Mesenchymal stem cell (in vitro differentiated cells and primary cell): ENCODE data around the gene PTPN12.

Experiments
- DNase-seq: peaks from one replicate; pipeline ENCODE4 v3.0.0-alpha.2; 2013
- H2AFZ ChIP-seq: one replicate; pipeline ENCODE4 v1.6.1; 2013; ENCODE audit warnings: low read depth, mild to moderate bottlenecking, control low read depth, inconsistent platforms, low read length, moderate library complexity
- H2AK5ac ChIP-seq: 2 replicates; pipeline ENCODE4 v1.6.1; 2013; ENCODE audit warnings: low read length, moderate library complexity, mild to moderate bottlenecking, inconsistent platforms; ENCODE audit not compliant: severe bottlenecking
- H2BK120ac ChIP-seq: one replicate; pipeline ENCODE4 v1.6.1; 2013; ENCODE audit warnings: low read depth, mild to moderate bottlenecking, inconsistent platforms, low read length, moderate library complexity
- H2BK12ac ChIP-seq, 2 experiments: one replicate each; pipeline ENCODE4 v1.6.1; 2013; ENCODE audit warnings: inconsistent platforms in 2 of 2, low read length in 2 of 2, mild to moderate bottlenecking in 2 of 2, moderate library complexity in 2 of 2, control low read depth in 1 of 2
- H2BK15ac ChIP-seq: one replicate; pipeline ENCODE4 v1.6.1; 2013; ENCODE audit warnings: mild to moderate bottlenecking, low read depth, inconsistent platforms; ENCODE audit not compliant: poor library complexity, severe bottlenecking
- H2BK5ac ChIP-seq: 2 replicates; pipeline ENCODE4 v1.6.1; 2013; ENCODE audit warnings: low read depth, mild to moderate bottlenecking, low read length, control low read depth, inconsistent platforms; ENCODE audit not compliant: poor library complexity, severe bottlenecking
- H3K14ac ChIP-seq, 2 experiments: one replicate each; pipeline ENCODE4 v1.6.1; 2013; ENCODE audit warnings: inconsistent platforms in 2 of 2, low read length in 2 of 2, control low read depth in 1 of 2, mild to moderate bottlenecking in 1 of 2, moderate library complexity in 1 of 2
- H3K18ac ChIP-seq, 2 experiments: one replicate each; pipeline ENCODE4 v1.6.1; 2013; ENCODE audit warnings: inconsistent platforms in 2 of 2, low read length in 2 of 2, control low read depth in 1 of 2, low read depth in 1 of 2, mild to moderate bottlenecking in 1 of 2
- H3K23ac ChIP-seq, 2 experiments: one replicate each; pipeline ENCODE4 v1.6.1; 2013; ENCODE audit warnings: inconsistent platforms in 2 of 2, low read length in 2 of 2, mild to moderate bottlenecking in 2 of 2, moderate library complexity in 2 of 2, control low read depth in 1 of 2
- H3K27ac ChIP-seq: 2 replicates; pipeline ENCODE4 v1.5.1; 2013; ENCODE audit warnings: mild to moderate bottlenecking, moderate library complexity, low read length, control low read depth, inconsistent platforms; ENCODE audit not compliant: poor library complexity, severe bottlenecking
- H3K27me3 ChIP-seq, 2 experiments: 2 replicates each; pipeline versions ENCODE4 v1.6.1 to v1.7.0; 2013; ENCODE audit warnings: low read length in 2 of 2, mild to moderate bottlenecking in 2 of 2, moderate library complexity in 2 of 2, control low read depth in 1 of 2, inconsistent platforms in 1 of 2; ENCODE audit not compliant: control insufficient read depth in 1 of 2, insufficient read depth in 1 of 2
- H3K36me3 ChIP-seq, 2 experiments: 2 replicates each; pipeline versions ENCODE4 v1.6.1 to v1.7.0; 2013; ENCODE audit warnings: low read length in 2 of 2, control low read depth in 1 of 2, inconsistent platforms in 1 of 2, low read depth in 1 of 2, mild to moderate bottlenecking in 1 of 2; ENCODE audit not compliant: insufficient read depth in 2 of 2, control insufficient read depth in 1 of 2
- H3K4ac ChIP-seq, 2 experiments: one replicate each; pipeline ENCODE4 v1.6.1; 2013; ENCODE audit warnings: inconsistent platforms in 2 of 2, low read length in 2 of 2, mild to moderate bottlenecking in 2 of 2, moderate library complexity in 2 of 2, control low read depth in 1 of 2, low read depth in 1 of 2
- H3K4me1 ChIP-seq: 2 replicates; pipeline ENCODE4 v1.6.1; 2013; ENCODE audit warnings: low read depth, low read length, control low read depth; ENCODE audit not compliant: control insufficient read depth, insufficient read depth
- H3K4me2 ChIP-seq: 2 replicates; pipeline ENCODE4 v1.6.1; 2013; ENCODE audit warnings: low read length, mild to moderate bottlenecking, inconsistent platforms; ENCODE audit not compliant: poor library complexity, severe bottlenecking
- H3K4me3 ChIP-seq, 2 experiments: 2 replicates each; pipeline versions ENCODE4 v1.5.1 to v1.7.0; 2013; ENCODE audit warnings: low read length in 2 of 2, mild to moderate bottlenecking in 2 of 2, control low read depth in 1 of 2, low read depth in 1 of 2; ENCODE audit not compliant: insufficient read depth in 1 of 2
- H3K79me1 ChIP-seq: replicated peaks from 2 replicates; pipeline ENCODE4 v1.6.1; 2013; ENCODE audit warnings: mild to moderate bottlenecking, control low read depth, low read length, inconsistent platforms; ENCODE audit not compliant: poor library complexity, severe bottlenecking
- H3K9ac ChIP-seq: 2 replicates; pipeline ENCODE4 v1.7.0; 2013; ENCODE audit warnings: mild to moderate bottlenecking, low read length, moderate library complexity
- H3K9me3 ChIP-seq: 2 replicates; pipeline ENCODE4 v1.7.0; 2013; ENCODE audit warnings: mild to moderate bottlenecking, low read length; ENCODE audit not compliant: control insufficient read depth
- H4K8ac ChIP-seq: one replicate; pipeline ENCODE4 v1.6.1; 2013; ENCODE audit warnings: inconsistent platforms, mild to moderate bottlenecking, low read length, moderate library complexity
- H4K91ac ChIP-seq: one replicate; pipeline ENCODE4 v1.6.1; 2013; ENCODE audit warnings: mild to moderate bottlenecking, low read length, inconsistent platforms
- WGBS: methylation state at CpG from one replicate; pipeline ENCODE4 v1.1.7; 2013; ENCODE audit warnings: mixed read lengths; 5-methylcytosine and 5-hydroxymethylcytosine counted together

PTPN12 gene

DNA sequence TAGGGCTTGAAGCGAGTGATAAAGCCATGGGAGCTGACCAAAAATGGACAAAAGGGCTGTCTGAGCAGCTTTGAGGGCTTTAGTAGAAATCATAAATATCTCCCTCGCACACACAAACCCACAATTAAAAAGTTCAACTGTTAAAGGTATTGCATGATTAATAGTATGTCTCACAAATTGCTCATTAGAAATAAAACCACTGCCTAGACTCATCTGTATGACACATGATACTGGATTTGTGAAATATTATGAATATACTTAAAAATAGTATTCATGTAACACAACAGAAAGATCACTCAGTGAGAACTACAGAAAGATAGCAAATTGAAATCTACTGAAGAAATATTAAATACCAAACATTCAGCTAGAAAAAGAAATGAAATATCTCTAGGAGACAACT, 11.9 kb upstream of the PTPN12 start:
- Histone ChIP-seq H3K18ac (no peak overlapping the region), H3K9me3 (no peaks in the 10 kb centered on the region), H4K91ac (no peak overlapping the region), H3K9ac (peak overlapping the region; percentile 8), H4K8ac (no peak overlapping the region), H3K27me3 (no peaks in the 10 kb centered on the region), H2BK15ac (no peak overlapping the region), H2BK120ac (no peak overlapping the region), H3K79me1 (peaks cover 2% of the 10 kb centered on the region), H3K4ac (no peak overlapping the region), H3K4me2 (no peak overlapping the region), H2BK5ac (no peak overlapping the region), H3K4me3 (no peak overlapping the region), H3K27ac (no peak overlapping the region), H2AFZ (no peak overlapping the region), H2BK12ac (no peak overlapping the region), H2AK5ac (no peak overlapping the region), H3K4me1 (no peaks in the 10 kb centered on the region), H3K14ac (no peak overlapping the region), H3K36me3 (no peaks in the 10 kb centered on the region), H3K23ac (no peak overlapping the region)
- 100% methylated on average over 1 of the region's 2 CpGs for WGBS
- no peak for DNase-seq

GRCh38 chr7:77528368-77528767, 8.7 kb upstream of the PTPN12 start:
- no peak overlapping the region for H2BK5ac ChIP-seq
- peaks cover 2% of the 10 kb centered on the region for H3K79me1 ChIP-seq
- no peak overlapping the region for H2AK5ac ChIP-seq
- no peak overlapping the region for H3K4ac ChIP-seq
- no peaks in the 10 kb centered on the region for H3K36me3 ChIP-seq
- H3K14ac ChIP-seq, result no peak overlapping the region
- no peak overlapping the region for H2BK12ac ChIP-seq
- no peak for DNase-seq
- no peaks in the 10 kb centered on the region for H3K4me1 ChIP-seq
- H3K4me2 ChIP-seq, result no peak overlapping the region
- H4K91ac ChIP-seq, result no peak overlapping the region
- H3K27ac ChIP-seq, result no peak overlapping the region
- H4K8ac ChIP-seq, result no peak overlapping the region
- H3K9ac ChIP-seq, result no peak overlapping the region
- H3K27me3 ChIP-seq, result no peaks in the 10 kb centered on the region
- H3K4me3 ChIP-seq, result no peak overlapping the region
- H3K23ac ChIP-seq, result no peak overlapping the region
- H2AFZ ChIP-seq, result no peak overlapping the region
- H2BK15ac ChIP-seq, result no peak overlapping the region
- no peaks in the 10 kb centered on the region for H3K9me3 ChIP-seq
- no peak overlapping the region for H2BK120ac ChIP-seq
- no peak overlapping the region for H3K18ac ChIP-seq

DNA sequence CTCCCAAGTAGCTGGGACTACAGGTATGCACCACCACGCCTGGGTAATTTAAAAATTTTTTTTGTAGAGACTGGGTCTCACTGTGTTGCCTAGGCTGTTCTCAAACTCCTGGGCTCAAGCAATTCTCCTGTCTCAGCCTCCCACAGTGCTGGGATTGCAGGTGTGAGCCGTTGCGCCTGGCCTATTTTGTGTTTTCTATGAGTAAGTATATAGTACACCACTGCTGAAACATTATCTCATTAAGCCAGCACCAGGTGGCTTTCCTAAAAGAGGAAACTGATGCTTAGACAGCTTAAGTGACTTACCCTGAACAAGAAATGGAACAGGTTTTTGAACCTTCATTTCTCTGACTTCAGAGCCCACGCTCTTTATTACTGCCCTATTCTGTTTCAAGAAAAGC, 7.8 kb upstream of the PTPN12 start:
- Histone ChIP-seq H2AFZ (no peak overlapping the region), H3K14ac (no peak overlapping the region), H3K9me3 (no peaks in the 10 kb centered on the region), H3K4me2 (no peak overlapping the region), H2BK5ac (no peak overlapping the region), H2BK120ac (no peak overlapping the region), H3K79me1 (peaks cover 2% of the 10 kb centered on the region), H3K18ac (no peak overlapping the region), H2BK12ac (no peak overlapping the region), H2AK5ac (no peak overlapping the region), H4K91ac (no peak overlapping the region), H3K27ac (no peak overlapping the region), H3K4me1 (no peaks in the 10 kb centered on the region), H3K23ac (no peak overlapping the region), H3K4ac (no peak overlapping the region), H4K8ac (no peak overlapping the region), H2BK15ac (no peak overlapping the region), H3K27me3 (no peaks in the 10 kb centered on the region), H3K36me3 (no peaks in the 10 kb centered on the region), H3K4me3 (no peak overlapping the region), H3K9ac (no peak overlapping the region)
- WGBS, result 89% methylated on average over 1 of the region's 4 CpGs
- no peak for DNase-seq

- Histone ChIP-seq H3K4me1 (peaks cover under 1% of the 10 kb centered on the region), H3K79me1 (peaks cover 4% of the 10 kb centered on the region), H3K36me3 (no peaks in the 10 kb centered on the region), H3K9me3 (no peaks in the 10 kb centered on the region), H4K91ac (no peak overlapping the region), H2BK5ac (no peak overlapping the region), H2AK5ac (no peak overlapping the region), H3K9ac (no peak overlapping the region), H3K18ac (no peak overlapping the region), H3K4me2 (no peak overlapping the region), H3K27me3 (no peaks in the 10 kb centered on the region), H2BK15ac (no peak overlapping the region), H3K4ac (no peak overlapping the region), H3K4me3 (no peak overlapping the region), H4K8ac (no peak overlapping the region), H2BK120ac (no peak overlapping the region), H2AFZ (no peak overlapping the region), H3K23ac (no peak overlapping the region), H3K27ac (no peak overlapping the region), H2BK12ac (no peak overlapping the region), H3K14ac (no peak overlapping the region)
- DNase-seq, result no peak
- 76% methylated on average over 1 of the region's 2 CpGs for WGBS
Observed at GRCh38 chr7:77531038-77531437, 6.1 kb upstream of the PTPN12 start.
